ENCODE data around the gene KSR1.

DNA sequence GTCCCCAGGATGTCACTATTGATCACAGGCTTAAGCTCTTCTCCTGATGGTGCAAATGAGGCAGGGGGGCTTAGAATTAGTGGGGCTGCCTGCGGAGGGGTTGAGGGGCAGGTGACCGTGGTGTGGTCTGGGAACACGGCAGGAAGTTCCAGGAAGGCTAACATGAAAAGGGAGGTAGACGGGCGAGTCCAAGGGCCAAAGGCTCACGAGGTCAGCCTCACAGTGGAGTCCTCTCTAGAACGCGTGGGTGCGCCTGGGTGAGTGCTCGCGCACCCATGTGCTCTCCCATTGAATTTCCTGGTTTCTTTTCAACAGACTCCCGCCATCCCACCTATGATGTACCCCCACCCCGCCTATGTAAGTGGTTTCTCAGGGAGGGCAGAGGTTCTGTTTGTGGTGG is 190.0 kb downstream of the KSR1 start:
- no peak for TF ChIP-seq POLR2A (IDR thresholded peaks at IDR 0.05)
- TF ChIP-seq, protein P1, sequence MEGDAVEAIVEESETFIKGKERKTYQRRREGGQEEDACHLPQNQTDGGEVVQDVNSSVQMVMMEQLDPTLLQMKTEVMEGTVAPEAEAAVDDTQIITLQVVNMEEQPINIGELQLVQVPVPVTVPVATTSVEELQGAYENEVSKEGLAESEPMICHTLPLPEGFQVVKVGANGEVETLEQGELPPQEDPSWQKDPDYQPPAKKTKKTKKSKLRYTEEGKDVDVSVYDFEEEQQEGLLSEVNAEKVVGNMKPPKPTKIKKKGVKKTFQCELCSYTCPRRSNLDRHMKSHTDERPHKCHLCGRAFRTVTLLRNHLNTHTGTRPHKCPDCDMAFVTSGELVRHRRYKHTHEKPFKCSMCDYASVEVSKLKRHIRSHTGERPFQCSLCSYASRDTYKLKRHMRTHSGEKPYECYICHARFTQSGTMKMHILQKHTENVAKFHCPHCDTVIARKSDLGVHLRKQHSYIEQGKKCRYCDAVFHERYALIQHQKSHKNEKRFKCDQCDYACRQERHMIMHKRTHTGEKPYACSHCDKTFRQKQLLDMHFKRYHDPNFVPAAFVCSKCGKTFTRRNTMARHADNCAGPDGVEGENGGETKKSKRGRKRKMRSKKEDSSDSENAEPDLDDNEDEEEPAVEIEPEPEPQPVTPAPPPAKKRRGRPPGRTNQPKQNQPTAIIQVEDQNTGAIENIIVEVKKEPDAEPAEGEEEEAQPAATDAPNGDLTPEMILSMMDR (IDR thresholded peaks at IDR 0.05): no peak
- TF ChIP-seq POLR2AphosphoS5 (IDR thresholded peaks at IDR 0.05): no peak

Data from breast epithelium (tissue), 3 donors.